ENCODE measurements around the gene SRGAP3.

DNA sequence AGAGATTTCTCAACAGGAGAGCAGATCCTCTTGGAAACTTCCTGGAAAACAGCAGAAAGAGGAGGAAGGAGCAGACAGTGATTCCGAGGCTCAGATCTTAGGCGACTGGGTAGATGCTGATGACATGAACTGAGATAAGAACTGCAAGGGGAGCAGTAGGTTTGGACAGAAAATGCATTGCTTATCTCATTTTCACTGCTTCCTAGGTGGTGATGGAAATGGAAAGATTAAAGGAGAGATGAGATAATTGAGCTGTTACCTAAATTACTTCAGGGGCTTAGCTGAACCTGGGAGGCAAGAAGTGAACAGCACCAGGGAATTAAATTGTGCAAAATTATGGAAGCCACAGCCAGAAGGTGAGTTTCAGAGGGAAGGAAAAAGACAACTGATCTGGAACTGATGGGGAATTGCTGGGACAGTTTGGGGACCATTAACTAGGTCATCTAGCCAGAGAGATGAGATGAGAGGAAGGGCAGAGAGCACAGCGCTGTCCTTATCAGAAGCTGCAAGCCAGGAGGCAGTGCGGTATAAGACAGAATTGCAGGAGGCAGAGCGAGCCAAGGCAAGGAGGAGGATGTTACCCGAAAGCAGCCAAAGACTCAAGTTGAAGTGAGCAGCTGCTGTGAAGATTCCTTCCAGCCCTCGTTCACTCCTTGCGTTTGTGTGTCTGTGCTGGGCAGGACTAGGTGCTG lies 140.4 kb downstream of the SRGAP3 start:
- TF ChIP-seq POLR2A (IDR thresholded peaks at IDR 0.05) (no peak), CTCF (IDR thresholded peaks at IDR 0.05) (no peak)

Data from body of pancreas (tissue), 4 donors.